NCI-H2081 (cell line): ENCODE data around the gene RTKN2.
"Not testable (repeated sequence)": the region's sequence is repeated elsewhere in the genome, so short reads cannot be mapped to it uniquely, and the experiment has no call there.

Source experiments
- DNase-seq, 2 experiments: peaks; one replicate each; lab custom pipeline; 2025; lab: John Stamatoyannopoulos, UW

Gene RTKN2, protein sequence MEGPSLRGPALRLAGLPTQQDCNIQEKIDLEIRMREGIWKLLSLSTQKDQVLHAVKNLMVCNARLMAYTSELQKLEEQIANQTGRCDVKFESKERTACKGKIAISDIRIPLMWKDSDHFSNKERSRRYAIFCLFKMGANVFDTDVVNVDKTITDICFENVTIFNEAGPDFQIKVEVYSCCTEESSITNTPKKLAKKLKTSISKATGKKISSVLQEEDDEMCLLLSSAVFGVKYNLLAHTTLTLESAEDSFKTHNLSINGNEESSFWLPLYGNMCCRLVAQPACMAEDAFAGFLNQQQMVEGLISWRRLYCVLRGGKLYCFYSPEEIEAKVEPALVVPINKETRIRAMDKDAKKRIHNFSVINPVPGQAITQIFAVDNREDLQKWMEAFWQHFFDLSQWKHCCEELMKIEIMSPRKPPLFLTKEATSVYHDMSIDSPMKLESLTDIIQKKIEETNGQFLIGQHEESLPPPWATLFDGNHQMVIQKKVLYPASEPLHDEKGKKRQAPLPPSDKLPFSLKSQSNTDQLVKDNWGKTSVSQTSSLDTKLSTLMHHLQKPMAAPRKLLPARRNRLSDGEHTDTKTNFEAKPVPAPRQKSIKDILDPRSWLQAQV

GRCh38 chr10:62268399-62269114 is at the start of gene RTKN2:
RTKN2 (minus strand) TSS chr10:62268844; CDS start chr10:62268610, 234 bp downstream.
- DNase-seq = peak; percentile 91

DNA sequence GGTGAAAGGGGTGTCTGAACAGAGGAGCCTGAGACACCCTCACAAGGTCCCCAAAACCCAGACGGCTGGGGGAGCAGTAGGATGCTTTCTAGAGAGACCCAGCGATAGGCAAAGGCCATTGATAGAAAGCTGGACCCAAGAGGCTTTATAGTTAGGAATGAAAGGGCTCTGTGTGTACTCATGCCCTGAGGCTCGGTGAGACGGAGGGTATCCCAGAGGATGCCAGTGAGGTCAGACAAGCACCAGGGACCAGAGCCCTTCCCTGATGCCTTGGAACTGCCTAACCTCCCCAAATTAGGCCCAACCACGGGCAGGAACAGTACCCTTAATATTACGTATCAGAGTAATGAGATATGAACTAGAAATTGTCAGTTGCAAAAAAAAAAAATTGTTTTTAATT is 48.6 kb upstream of the RTKN2 start:
- DNase-seq = no peak

DNA sequence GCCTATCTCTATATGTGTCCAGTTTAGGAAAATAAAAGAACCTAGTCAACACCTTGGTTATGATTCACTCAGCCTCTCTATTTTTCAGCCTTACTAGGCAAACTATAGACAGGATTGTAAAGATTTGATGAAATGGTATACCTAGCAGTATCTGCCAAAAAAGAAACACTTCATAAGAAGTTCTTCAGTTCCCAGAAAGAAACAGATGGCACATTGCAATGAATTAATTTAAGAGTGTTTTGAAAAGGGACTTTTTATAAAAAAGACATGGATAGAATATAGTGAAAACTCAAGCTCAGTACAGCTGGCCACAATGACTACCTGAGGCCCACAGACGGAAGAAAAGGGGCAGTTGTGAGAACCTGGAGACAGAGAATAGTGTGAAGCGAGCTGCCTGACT is 40.6 kb upstream of the RTKN2 start:
- no peak for DNase-seq

DNA sequence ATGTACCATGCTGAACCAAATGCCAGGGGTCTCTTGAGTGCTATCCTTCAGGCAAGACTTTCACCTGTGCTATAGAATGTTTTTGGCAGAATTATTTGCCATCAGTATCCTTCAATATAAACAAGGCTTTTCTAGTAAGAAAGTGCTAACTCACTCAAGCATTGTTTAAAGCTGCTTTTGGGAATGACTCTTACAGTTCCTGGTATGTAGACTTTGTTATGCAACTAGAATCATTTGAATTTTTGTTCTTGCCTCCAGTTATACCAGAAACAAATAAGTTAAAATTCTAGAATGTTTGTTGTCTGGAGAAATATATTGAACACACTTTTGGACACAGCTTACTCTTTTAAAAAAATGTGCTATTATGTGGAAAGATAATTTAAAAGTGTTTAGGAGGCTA is 39.5 kb upstream of the RTKN2 start:
- no peak for DNase-seq

DNA sequence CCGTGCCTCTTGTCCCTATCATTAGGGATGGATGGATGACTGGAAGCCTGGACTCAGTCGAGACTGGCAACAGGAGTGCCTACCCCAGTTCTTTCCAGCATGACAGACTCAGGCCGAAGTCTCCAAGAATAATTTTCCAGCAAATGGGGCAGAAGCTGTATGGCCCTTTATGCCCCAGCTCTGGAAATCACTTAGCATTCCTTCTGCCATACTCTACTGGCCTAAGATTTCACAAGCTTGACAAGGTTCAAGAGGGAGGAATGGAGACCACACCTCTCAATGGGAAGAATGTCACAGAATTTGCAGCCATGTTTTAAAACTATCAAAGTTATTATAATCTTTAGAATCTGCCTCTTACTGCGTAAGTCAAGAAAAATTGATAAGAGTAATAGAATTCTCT is 39.0 kb upstream of the RTKN2 start:
- no peak for DNase-seq

DNA sequence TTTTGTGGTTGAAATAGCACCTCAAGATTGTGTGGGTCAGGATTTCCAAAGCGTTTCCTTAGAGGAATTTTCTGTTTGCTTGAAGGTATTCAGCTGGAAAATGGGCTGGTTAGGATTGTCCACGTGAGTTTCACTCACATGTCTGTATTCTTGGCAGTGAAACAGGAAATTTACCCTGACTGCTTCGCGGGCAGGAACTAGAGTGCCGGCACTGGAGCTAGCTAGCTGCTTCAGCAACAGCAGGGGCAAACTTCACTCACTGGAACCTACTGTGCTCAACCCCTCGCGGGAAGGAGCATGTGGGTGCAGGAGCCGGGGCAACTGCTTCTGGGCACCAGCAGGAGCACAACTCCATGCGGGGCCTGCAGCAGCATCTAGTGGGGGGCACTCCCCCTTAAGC is 38.0 kb upstream of the RTKN2 start:
- DNase-seq = no peak

- no peak for DNase-seq
These were observed 37.2 kb upstream of the RTKN2 start for GRCh38 chr10:62305813-62306212.

DNA sequence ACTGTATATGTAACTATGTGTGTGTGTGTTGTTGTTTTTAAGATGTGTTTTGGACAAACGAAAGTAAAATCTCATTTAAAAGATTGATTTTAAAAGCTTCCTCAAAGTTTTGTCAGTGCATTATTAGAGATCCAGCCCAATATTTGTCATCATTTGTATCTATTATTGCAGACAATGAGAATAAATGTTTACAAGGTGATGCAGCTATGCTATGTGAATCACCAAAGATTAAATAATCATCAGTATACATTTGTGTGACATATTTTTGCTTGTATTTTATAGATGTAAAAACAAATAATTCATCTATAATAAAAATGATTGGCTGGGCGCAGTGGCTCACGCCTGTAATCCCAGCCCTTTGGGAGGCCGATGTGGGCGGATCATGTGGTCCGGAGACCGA is 35.3 kb upstream of the RTKN2 start:
- DNase-seq = no peak

GRCh38 chr10:62302760-62303159 is 34.1 kb upstream of the RTKN2 start:
- DNase-seq = no peak

GRCh38 chr10:62297857-62298256 is 29.2 kb upstream of the RTKN2 start:
- DNase-seq = no peak

- no peak for DNase-seq
These were observed 15.6 kb upstream of the RTKN2 start for GRCh38 chr10:62284221-62284620.

DNA sequence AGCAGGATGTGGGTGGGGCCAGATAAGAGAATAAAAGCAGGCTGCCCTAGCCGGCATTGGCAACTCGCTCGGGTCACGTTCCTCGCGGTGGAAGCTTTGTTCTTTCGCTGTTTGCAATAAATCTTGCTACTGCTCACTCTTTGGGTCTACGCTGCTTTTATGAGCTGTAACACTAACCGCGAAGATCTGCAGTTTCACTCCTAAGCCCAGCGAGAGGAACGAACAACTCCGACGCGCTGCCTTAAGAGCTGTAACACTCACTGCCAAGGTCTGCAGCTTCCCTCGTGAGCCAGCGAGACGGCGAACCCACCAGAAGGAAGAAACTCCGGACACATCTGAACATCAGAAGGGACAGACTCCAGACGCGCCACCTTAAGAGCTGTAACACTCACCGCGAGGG is 12.7 kb upstream of the RTKN2 start:
- DNase-seq = not testable (repeated sequence)

- not testable (repeated sequence) for DNase-seq
These were observed 11.7 kb upstream of the RTKN2 start for GRCh38 chr10:62280392-62280791.

GRCh38 chr10:62278441-62278910 is 9.8 kb upstream of the RTKN2 start:
- no peak for DNase-seq

DNA sequence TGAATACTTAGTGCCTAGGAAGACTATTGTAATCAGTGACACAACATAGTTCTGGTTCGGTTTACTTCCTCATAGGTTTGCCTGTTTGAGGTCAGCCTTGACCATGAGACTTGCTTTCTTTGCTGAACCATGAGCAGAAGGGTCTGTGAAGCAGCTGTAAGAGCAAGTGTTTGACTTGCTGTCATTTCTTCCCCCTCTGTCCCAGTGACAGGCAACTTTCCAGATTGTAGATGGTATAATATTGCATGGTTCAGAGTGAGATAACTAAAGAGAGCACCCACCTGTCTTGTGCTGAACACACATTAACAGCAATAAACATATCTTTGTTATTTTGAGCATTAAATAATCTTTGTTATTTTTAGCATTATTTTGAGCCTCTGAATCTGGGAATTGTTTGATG is 9.3 kb upstream of the RTKN2 start:
- DNase-seq = no peak

DNA sequence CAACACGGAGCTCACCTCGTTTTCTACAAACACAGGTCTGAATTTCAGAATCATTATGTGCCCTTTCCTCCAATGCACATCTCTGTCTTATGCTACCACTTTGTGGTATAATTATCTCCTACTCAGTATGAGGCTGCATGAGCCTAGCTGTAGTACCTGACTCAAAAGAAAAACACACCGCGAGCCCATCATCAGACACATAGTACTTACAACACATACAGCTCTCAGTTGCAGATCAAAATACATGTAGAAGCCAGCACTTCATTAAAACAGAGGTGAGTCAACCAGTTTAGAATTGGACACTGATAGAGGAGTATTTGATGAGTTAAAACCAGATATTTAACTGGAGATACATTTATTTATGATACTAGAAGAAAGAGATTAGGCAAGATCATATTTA is 1.4 kb upstream of the RTKN2 start:
- no peak for DNase-seq

- DNase-seq = peak in 1 of 2 experiments; percentile 18
These were observed 631 bp downstream of the RTKN2 start for GRCh38 chr10:62268027-62268398.

- DNase-seq = no peak
These were observed 2.0 kb downstream of the RTKN2 start for GRCh38 chr10:62266611-62267010.

DNA sequence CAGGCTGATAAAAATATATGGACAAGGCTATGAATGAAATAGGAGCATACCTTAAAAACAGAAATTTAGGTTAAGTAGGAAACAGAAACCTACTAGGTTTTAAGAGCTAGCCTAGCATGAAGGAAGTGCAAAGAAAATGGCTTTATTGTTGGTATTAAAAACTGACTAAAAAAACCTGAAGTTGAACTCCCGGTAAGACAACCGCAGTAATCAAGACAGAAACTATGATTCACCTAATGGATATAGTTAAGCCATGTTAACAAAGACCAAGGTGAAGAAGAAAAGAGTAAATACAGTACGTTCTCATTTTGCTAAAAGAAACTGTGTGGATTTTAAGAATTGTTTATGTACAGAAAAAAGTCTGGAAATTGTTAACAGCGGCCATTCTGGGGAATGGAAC is 2.5 kb downstream of the RTKN2 start:
- DNase-seq = no peak

- DNase-seq = peak; percentile 1 to 45
These were observed 3.8 kb downstream of the RTKN2 start for GRCh38 chr10:62264702-62265436.

DNA sequence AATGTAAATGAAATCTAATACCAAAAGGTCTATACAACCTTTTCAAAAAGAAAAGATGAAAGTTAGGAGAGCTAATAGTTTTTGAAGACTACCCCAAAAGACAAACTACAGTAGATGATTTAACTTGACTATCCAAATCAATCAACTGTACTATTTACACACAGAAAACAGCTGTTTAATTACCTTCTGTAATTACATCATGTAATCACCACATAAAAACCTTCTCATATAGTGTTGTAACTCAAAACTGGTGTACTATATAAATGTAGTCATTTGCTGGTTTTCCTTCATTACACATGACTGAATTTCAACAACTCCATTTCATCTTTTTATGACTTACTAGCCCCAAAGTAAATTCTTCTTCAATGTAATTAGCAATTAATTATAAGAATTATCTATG is 4.5 kb downstream of the RTKN2 start:
- DNase-seq = peak in 1 of 2 experiments; percentile 39

DNA sequence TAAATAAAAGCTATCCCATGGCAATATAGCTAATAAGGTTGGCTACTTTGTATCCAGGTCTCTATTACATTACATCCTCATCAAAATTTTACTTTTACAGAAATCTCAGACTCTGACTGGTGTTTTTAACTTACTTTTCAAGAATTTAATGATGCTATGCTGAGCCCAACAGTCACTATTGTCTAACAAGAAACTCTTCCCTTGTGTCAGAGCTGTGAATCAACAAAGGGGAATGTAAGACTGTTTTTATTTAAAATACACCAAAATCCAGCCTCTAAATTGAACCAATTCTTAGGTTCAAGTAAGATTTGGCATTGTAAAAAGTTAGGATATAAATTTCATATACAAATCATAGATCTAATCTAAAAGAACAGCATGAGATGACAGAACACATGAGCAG is 7.0 kb downstream of the RTKN2 start:
- no peak for DNase-seq
